PFSK-1 (cell line): ENCODE measurements around the gene CPB2.

ENCODE experiments used
- FOXP2 ChIP-seq: optimal IDR thresholded peaks from 2 replicates; pipeline ENCODE3; 2011; ENCODE audit warnings: borderline replicate concordance, control low read depth, inconsistent platforms; ENCODE audit not compliant: insufficient read depth; ENCODE audit errors: extremely low read length, extremely low read depth
- POLR2AphosphoS5 ChIP-seq: IDR thresholded peaks from 2 replicates; pipeline ENCODE4 v1.6.1; 2012; ENCODE audit warnings: low read depth, mild to moderate bottlenecking, control low read depth, low read length, moderate library complexity
- SIN3A ChIP-seq: IDR thresholded peaks from 2 replicates; pipeline ENCODE4 v1.6.1; 2012; ENCODE audit warnings: mild to moderate bottlenecking, low read length, moderate library complexity, borderline replicate concordance; ENCODE audit not compliant: insufficient read depth
- TAF1 ChIP-seq: IDR thresholded peaks from 2 replicates; pipeline ENCODE4 v1.6.1; 2012; ENCODE audit warnings: low read length, control low read depth, borderline replicate concordance; ENCODE audit not compliant: insufficient read depth
- TF ChIP-seq, protein P1 (sequence below), 2 experiments: IDR thresholded peaks; 2 replicates each; pipeline versions ENCODE4 v1.6.1 to v1.8.0; 2011 to 2012; ENCODE audit warnings: low read depth in 2 of 2, low read length in 2 of 2, control low read depth in 1 of 2, inconsistent platforms in 1 of 2, mild to moderate bottlenecking in 1 of 2, moderate library complexity in 1 of 2; ENCODE audit not compliant: insufficient read depth in 1 of 2

DNA sequence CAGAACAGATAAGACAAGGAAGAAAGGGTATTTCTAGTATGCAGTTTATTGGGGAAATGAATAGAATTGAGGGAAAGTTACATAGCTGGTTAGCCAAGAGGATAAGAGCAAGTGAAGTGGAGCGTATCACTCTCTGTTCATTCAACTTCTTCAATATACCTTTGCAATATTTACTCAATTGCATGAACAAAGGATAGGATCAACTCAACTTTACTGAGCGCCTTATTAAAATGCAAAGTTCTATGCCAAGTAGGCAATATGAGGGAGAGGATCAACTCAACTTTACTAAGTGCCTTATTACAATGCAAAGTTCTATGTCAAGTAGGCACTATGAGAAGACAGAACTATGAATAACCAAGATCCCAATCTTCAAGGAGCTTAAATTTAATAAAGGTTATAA lies 96.2 kb downstream of the CPB2 start:
- TF ChIP-seq TAF1: no peak
- TF ChIP-seq, protein P1, sequence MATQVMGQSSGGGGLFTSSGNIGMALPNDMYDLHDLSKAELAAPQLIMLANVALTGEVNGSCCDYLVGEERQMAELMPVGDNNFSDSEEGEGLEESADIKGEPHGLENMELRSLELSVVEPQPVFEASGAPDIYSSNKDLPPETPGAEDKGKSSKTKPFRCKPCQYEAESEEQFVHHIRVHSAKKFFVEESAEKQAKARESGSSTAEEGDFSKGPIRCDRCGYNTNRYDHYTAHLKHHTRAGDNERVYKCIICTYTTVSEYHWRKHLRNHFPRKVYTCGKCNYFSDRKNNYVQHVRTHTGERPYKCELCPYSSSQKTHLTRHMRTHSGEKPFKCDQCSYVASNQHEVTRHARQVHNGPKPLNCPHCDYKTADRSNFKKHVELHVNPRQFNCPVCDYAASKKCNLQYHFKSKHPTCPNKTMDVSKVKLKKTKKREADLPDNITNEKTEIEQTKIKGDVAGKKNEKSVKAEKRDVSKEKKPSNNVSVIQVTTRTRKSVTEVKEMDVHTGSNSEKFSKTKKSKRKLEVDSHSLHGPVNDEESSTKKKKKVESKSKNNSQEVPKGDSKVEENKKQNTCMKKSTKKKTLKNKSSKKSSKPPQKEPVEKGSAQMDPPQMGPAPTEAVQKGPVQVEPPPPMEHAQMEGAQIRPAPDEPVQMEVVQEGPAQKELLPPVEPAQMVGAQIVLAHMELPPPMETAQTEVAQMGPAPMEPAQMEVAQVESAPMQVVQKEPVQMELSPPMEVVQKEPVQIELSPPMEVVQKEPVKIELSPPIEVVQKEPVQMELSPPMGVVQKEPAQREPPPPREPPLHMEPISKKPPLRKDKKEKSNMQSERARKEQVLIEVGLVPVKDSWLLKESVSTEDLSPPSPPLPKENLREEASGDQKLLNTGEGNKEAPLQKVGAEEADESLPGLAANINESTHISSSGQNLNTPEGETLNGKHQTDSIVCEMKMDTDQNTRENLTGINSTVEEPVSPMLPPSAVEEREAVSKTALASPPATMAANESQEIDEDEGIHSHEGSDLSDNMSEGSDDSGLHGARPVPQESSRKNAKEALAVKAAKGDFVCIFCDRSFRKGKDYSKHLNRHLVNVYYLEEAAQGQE (IDR thresholded peaks at IDR 0.05; ENCODE audit: insufficient read depth in 1 of 2, low read depth in 2 of 2, low read length in 2 of 2): no peak
- no peak for TF ChIP-seq POLR2AphosphoS5
- no peak for TF ChIP-seq SIN3A
- TF ChIP-seq FOXP2: no peak
